GM19324 (cell line): ENCODE data around the gene UROC1.

ENCODE experiments used
- ATAC-seq: cut with Tn5 transposase; IDR thresholded peaks from one replicate; pipeline ENCODE4 v1.9.1; 2021; ENCODE audit warnings: mild to moderate bottlenecking, moderate library complexity; ENCODE audit not compliant: unreplicated experiment, low FRiP score

The UROC1 gene

GRCh38 chr3:126497956-126498355, 19.6 kb downstream of the UROC1 start:
- ATAC-seq: no peak

DNA sequence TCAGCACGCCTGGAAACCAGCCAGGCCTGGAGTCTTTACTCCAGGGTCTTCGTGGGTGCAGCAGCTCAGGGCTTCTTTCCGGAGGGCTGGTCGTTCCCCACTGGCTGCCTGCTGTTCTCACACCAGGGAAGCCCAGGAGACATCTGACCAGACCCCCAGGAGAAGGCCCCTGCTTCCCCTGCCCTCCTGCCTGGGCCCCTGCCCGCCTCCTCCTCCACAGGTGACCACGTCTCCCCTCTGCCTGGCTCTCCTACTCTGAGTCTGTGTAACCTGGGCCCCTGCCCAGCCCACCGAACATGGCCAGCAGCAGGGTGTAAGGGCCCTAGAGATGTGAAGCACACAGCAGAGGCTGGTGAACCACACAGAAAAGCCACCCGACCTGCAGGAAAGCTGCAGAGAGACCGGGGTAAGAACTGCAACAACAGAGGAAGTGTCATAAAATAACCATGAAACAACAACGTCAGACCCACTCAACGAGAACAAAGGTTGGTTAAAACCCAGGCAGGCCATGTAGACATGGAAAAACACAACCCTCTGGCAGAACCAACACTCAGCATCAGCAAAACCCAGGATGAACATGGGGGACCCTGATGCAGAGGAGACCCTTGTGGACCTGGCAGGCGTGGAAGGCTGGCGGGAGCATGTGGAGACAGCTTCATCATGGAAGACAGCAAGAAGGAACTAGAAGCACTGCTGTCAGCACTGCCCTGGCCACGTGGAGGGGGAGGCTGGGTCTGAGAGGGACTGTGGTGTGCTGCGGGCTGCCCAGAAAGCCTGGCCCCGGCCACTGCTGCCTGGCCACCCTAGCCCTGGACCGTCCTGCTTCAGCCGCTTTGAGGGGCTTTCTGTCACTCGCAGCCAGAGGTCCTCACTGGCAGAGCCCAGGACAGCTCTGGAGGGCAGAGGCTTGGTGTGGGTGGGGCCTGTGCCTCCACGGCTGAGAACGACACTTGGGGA, 20.4 kb downstream of the UROC1 start:
- no peak for ATAC-seq

DNA sequence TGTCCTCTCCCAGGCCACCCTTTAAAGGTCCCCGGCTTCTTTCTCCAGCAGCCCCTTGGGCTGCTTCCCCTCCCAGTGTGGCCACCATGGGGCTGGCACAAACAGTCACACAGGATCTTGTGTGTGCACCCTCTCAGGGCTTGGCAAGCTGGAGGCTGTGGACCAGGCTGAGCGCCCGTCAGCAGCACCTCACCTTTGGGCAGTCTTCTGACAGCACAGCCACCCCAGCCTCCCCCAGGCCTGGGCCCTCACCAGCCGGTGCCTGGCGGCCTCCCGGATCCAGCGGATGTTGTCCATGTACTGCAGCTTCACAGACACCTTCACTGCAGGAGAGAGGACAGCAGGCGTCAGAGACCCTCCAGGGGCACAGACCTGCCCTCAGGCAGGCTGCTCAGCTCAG, 21.8 kb downstream of the UROC1 start:
- no peak for ATAC-seq

DNA sequence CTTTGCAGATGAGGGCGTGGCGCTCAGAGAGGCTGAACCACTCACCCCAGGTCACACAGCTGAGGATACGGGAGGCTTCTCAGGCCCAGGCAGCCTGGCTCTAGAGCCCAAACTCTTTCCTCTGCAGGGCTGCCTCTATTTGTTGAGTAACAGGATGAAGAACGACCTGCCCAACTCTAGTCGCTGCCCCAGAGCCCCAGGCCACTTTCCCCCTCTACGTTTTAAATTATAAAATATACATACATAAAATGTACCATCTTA, 22.7 kb downstream of the UROC1 start:
- no peak for ATAC-seq

GRCh38 chr3:126494204-126494969, 23.2 kb downstream of the UROC1 start:
- ATAC-seq: no peak

GRCh38 chr3:126493739-126494138, 23.8 kb downstream of the UROC1 start:
- no peak for ATAC-seq

DNA sequence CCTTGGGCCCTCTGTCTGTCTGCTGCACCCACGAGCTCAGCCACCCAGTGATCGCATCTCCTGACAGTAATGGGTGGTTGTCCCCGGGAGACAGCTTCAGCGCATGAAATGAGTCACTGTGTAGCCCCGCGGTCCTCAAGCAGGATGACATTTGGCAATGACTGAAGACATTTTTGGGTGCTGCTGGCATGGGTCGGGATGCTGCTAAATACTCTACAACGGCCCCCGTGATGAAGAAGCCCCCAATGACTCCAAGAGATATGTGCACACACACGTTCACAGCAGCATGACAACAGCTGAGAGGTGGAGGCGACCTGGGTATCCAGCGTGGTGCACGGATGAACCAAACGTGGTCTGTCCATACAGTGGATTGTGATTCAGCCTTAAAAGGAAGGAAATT, 24.5 kb downstream of the UROC1 start:
- ATAC-seq: no peak

DNA sequence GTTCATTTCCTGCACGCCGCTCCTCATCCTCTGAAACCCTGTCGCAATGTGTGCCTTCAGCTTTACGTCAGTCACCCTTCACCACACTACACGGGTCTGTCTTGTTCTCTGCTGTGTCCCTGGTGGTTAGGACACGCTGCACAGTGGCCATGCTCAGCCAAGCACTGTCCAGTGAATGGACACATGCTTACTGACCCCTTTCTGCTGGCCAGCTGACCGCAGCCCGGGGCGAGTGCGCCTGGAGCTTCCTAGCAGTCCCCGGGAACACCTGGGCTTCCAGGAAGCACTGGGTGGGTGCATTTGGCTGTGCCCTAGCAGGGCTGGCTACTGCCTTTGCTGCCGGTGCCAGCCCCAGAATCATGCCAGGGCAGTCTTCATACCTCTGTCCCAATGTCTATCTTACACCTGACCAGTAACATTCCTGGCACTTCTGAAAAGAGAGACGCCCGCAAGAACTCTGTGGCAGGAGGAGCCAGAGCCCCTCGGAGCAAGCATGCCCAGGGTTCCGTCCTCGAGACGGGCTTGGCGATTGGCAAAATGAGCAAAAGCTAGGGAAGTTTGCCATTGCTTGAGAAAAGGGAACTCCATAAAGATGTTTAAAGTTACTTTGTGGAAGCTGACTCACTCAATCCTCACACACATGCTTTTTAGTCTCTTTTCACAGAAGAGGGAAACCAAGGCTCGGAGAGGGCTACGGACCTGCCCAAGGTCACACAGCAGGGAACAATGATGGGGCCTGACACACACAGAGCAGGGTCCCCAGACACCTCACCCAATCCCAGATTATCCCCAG, 26.2 kb downstream of the UROC1 start:
- ATAC-seq: no peak

DNA sequence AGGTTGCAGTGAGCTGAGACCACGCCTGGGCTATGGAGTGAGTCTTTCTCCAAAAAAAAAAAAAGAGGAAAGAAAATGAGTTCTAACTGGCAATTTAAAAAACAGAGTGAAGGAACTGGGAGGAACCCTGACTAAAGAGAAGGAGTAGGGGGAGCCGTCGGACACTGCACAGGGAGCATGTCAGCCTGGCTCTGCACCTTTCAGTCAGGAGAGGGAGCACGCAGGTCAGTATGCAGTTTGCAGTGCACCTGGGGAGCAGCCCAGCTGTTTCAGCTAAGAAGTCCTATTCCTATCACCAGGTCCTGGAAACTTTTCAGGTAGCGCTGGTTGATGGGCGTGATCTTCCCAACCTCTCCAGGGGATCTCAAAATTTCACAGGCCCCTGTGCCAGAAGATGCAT, 27.0 kb downstream of the UROC1 start:
- no peak for ATAC-seq

DNA sequence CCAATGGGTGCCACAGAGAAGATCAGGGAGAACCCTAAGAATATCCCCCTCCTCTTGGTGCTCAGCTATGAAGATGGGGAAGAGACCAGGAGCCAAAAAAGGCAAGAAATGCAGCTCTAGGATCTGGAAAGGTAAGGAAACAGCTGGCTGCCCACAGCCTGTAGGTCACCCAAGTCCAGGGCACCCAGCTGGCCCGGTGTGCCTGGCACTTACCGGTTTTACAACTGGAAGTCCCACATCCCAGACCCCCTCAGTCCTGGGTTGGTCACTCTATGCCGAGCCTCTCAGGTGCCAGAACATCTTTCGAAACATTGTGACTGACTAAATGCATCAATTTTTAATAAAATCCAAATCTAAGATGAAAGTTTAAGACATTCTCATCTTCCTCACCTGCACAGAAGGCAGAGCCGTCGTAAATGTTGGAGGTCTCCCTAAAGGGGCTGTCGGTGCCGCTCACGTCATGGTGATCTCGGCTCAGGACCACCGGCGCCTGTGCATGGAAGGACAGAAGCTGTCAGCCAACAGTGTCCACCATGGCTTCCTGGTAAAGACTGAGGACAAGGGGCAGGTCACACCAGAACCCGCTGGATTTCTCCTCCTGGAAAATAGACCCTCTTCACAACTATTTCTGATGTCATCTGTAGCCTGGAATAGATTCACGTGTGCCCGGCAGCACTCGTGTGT, 28.5 kb downstream of the UROC1 start:
- ATAC-seq: no peak

GRCh38 chr3:126488185-126488584, 29.4 kb downstream of the UROC1 start:
- ATAC-seq: no peak

- ATAC-seq: no peak
Measured at GRCh38 chr3:126487151-126487771, 30.3 kb downstream of the UROC1 start.

- ATAC-seq: no peak
Measured at GRCh38 chr3:126486360-126486847, 31.2 kb downstream of the UROC1 start.

DNA sequence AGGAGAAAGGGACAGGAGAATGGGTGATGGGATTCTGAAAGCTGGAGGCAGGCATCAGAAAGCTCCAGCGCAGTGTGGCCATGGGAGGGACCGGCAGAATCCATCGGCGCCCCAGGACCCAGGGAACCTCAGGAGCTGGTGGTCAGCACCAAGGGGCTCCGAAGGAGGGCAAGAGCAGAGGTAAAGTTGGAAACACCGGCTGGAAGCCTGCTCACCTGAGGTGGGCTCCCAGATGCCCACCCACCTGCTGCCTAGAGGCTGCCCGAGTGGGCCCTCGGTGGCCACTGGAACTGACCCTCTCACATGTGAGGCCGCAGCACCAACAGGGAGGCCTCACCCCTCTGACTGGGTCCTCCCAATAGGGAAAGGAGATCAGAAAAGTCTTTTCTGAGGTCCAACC, 31.6 kb downstream of the UROC1 start:
- ATAC-seq: no peak

- ATAC-seq: no peak
Measured at GRCh38 chr3:126485176-126485897, 32.2 kb downstream of the UROC1 start.

DNA sequence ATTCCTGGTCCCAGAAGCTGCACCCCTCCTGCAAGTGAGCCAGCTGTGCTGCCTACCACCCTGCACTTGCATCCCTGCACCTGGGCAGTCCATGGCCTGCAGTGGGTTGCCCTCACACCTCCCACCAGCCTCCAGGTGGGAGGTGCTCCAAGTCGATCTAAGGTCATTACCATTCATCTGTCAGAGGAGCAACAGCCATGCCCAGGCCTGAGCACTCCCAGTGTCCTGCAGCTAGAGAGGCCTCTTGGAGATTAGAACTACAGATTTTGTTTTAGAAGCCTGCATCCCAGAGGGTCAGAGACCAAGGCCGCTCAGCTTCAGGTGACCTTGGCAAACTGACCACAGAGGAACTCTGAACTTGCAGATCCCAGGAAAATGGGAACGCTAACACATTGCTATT, 32.9 kb downstream of the UROC1 start:
- no peak for ATAC-seq

GRCh38 chr3:126484148-126484547, 33.4 kb downstream of the UROC1 start:
- ATAC-seq: no peak

DNA sequence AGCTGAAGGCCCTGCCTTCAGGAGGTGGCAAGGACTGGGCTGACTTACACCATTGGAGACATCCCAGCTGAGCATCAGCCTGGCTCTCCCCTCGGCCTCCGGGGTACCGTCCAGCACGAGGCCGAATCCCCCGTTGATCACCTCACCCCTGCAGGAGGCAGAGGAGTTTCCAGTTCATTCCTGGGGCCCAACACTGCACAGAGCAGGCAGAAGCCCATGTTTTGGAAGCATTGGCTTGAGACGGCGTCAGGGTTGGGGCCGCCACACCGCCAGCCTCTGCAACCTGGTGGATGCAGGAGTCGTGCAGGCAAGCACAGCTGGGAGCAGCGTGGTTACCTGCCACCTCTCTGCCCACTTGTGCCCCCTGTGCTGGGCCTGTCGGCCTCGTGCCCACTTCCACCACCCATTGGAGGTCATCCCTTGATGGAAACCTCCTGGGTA, 34.2 kb downstream of the UROC1 start:
- no peak for ATAC-seq
